Activated naive CD4-positive, alpha-beta T cell treated with anti-CD3 and anti-CD28 coated beads for 36 hours (primary cell): ENCODE data around the gene PPP1CB. TPM values are rescaled to one million over a fixed set of nuclear protein-coding genes. Genes with fewer than 3 reads are reported as not detected.

Experiments
- CTCF ChIA-PET: fragments of 350-600 bp; sonication (Branson Sonifier 250); formaldehyde crosslinking; loops from one replicate; lab custom pipeline; 2021; ENCODE audit warnings: antibody characterized with exemption; lab: Charles Lee
- DNase-seq: peaks from one replicate; pipeline ENCODE4 v3.0.0-alpha.2; 2020
- H3K27ac Mint-ChIP-seq: one replicate; pipeline ENCODE4 v1.8.0; 2021; ENCODE audit warnings: mild to moderate bottlenecking, mixed read lengths
- H3K27me3 Mint-ChIP-seq: one replicate; pipeline ENCODE4 v1.8.0; 2021; ENCODE audit warnings: low read depth, mixed read lengths
- H3K36me3 Mint-ChIP-seq: one replicate; pipeline ENCODE4 v1.8.0; 2021; ENCODE audit warnings: low read depth, mixed read lengths
- H3K4me1 Mint-ChIP-seq: one replicate; pipeline ENCODE4 v1.8.0; 2021; ENCODE audit warnings: low read depth, mixed read lengths
- H3K4me3 Mint-ChIP-seq: one replicate; pipeline ENCODE4 v1.8.0; 2021; ENCODE audit warnings: mild to moderate bottlenecking, moderate library complexity, mixed read lengths
- H3K9me3 Mint-ChIP-seq: one replicate; pipeline ENCODE4 v1.8.0; 2021; ENCODE audit warnings: mixed read lengths
- intact Hi-C: fragments of 100-400 bp; cut with micrococcal nuclease; formaldehyde crosslinking; loops from one replicate; pipeline ENCODE4 v1.15.1; 2023
- total RNA-seq, 2 experiments: library from RNA; stranded (reverse); gene quantifications; one replicate each; pipeline ENCODE4 v1.2.3, GENCODE V29; 2021

PPP1CB gene
- total RNA-seq, 2 experiments from 2014 or later = 235 to 239 TPM

GRCh38 chr2:28746429-28747111, 5.1 kb upstream of the PPP1CB start:
- intact Hi-C loops = no loop called here
- no peak overlapping the region for H3K27ac Mint-ChIP-seq
- H3K9me3 Mint-ChIP-seq = no peaks in the 10 kb centered on the region
- H3K36me3 Mint-ChIP-seq = peaks cover 2% of the 10 kb centered on the region
- H3K4me3 Mint-ChIP-seq = no peak overlapping the region
- CTCF ChIA-PET = interaction anchor here (0.7 to 6.5 kb wide), 2 partner anchors 37 to 152 kb away, joined by 4 to 49 read pairs; no protein-coding TSS in a partner anchor
- H3K27me3 Mint-ChIP-seq = no peaks in the 10 kb centered on the region
- no peak for DNase-seq
- H3K4me1 Mint-ChIP-seq = peaks cover 30% of the 10 kb centered on the region

GRCh38 chr2:28747714-28748113, 3.9 kb upstream of the PPP1CB start:
- Mint-ChIP-seq H3K9me3 (no peaks in the 10 kb centered on the region), H3K4me3 (peak overlapping the region; percentile 25), H3K27me3 (no peaks in the 10 kb centered on the region), H3K36me3 (peaks cover 6% of the 10 kb centered on the region), H3K4me1 (peaks cover 30% of the 10 kb centered on the region), H3K27ac (peak overlapping the region; percentile 86)
- DNase-seq = peak; percentile 45
- intact Hi-C loops = no loop called here
- CTCF ChIA-PET = interaction anchor here (0.9 to 6.5 kb wide), 3 partner anchors 25 to 181 kb away, joined by 3 to 49 read pairs (median 3); no protein-coding TSS in a partner anchor

GRCh38 chr2:28748176-28748575, 3.5 kb upstream of the PPP1CB start:
- DNase-seq = peak; percentile 15
- peak overlapping the region; percentile 86 for H3K27ac Mint-ChIP-seq
- CTCF ChIA-PET = interaction anchor here (0.9 to 6.5 kb wide), 3 partner anchors 26 to 182 kb away, joined by 3 to 49 read pairs (median 3); no protein-coding TSS in a partner anchor
- no peaks in the 10 kb centered on the region for H3K9me3 Mint-ChIP-seq
- peak overlapping the region; percentile 25 for H3K4me3 Mint-ChIP-seq
- H3K27me3 Mint-ChIP-seq = no peaks in the 10 kb centered on the region
- peaks cover 30% of the 10 kb centered on the region for H3K4me1 Mint-ChIP-seq
- peaks cover 10% of the 10 kb centered on the region for H3K36me3 Mint-ChIP-seq
- intact Hi-C loops = no loop called here

GRCh38 chr2:28748941-28749340, 2.7 kb upstream of the PPP1CB start:
- peaks cover 11% of the 10 kb centered on the region for H3K36me3 Mint-ChIP-seq
- CTCF ChIA-PET = interaction anchor here (2.2 to 6.5 kb wide), 2 partner anchors 133 to 155 kb away, joined by 6 to 49 read pairs; no protein-coding TSS in a partner anchor
- no peaks in the 10 kb centered on the region for H3K27me3 Mint-ChIP-seq
- peak overlapping the region; percentile 95 for H3K27ac Mint-ChIP-seq
- no peaks in the 10 kb centered on the region for H3K9me3 Mint-ChIP-seq
- peaks cover 30% of the 10 kb centered on the region for H3K4me1 Mint-ChIP-seq
- intact Hi-C loops = no loop called here
- H3K4me3 Mint-ChIP-seq = no peak overlapping the region
- DNase-seq = no peak

DNA sequence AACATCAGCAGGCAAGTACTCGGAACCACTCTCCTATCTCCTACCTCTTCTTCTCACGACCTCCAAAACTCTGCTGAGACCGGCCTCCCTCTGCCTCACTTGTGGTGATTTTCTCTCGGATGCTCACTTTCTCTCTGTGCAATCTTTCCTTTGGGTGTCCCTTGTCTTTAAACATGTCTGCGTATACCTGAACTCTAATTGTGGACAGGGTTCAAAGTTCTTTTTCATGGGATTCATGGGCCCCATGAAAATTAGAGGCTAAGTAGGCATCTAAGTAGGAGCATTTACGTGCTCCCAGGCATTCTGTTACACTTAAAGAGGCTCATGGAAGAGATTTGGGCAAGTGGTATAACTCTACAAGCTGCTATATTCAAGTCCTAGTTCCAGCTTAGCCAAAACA, 2.1 kb upstream of the PPP1CB start:
- intact Hi-C loops = no loop called here

DNA sequence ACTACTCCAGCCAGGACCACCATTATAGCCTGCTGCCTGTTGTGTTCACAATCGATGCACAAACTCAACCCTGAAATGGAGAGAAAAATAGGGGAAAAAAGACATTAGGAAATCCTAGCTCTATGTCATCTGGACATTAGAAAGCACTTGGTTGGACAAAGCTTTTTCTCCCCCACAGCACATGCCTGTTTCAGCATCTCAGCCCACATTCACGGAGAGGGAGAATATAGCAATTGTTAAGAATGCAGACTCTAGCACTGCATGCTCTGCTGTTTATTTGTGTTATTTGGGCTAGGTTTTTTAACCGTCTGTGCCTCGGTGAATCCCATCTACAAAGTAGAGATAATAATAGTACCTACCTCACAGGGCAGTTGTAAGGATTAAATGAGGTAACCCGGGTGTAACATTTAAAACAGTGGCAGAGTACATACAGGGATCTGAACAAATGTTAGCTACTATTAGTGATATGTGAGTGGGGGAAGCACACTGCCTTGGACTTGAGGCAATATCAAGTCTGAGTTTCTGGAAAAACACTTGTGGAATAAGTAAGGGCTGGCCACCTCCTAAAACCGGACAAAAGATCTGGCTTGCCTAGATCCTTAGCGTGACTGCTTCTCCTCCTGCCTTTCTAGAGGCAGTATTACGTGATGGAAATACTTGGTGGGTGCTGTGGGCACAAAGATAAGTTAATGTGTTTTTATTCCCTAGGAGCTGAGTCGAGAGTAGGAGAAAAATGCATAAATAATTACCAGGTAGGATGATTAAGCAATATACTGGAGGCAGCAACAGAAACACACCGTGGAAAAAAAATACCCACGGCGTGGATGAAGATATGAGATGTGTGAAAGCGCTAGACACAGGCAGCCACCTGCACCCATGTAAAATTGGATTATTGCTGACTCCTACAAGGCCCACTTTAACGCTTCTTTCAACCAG, 1.0 kb upstream of the PPP1CB start:
- H3K4me1 Mint-ChIP-seq = peaks cover 44% of the 10 kb centered on the region
- H3K36me3 Mint-ChIP-seq = peaks cover 11% of the 10 kb centered on the region
- DNase-seq = peak; percentile 51
- H3K4me3 Mint-ChIP-seq = peak overlapping the region; percentile 91
- CTCF ChIA-PET = interaction anchor here (1.4 to 6.5 kb wide), 3 partner anchors 12 to 156 kb away, joined by 3 to 49 read pairs (median 6); no protein-coding TSS in a partner anchor
- H3K27me3 Mint-ChIP-seq = no peaks in the 10 kb centered on the region
- H3K27ac Mint-ChIP-seq = peak overlapping the region; percentile 95
- intact Hi-C loops = loop anchor here (1.0 to 5.0 kb wide), 10 partner anchors 36 to 1397 kb away; partner anchors contain the start of genes FOSL2, SPDYA, TRMT61B and WDR43
- H3K9me3 Mint-ChIP-seq = no peaks in the 10 kb centered on the region

More for the DNA sequence above, 2.1 kb upstream of the PPP1CB start:
- Mint-ChIP-seq H3K27me3 (no peaks in the 10 kb centered on the region), H3K36me3 (peaks cover 11% of the 10 kb centered on the region), H3K9me3 (no peaks in the 10 kb centered on the region), H3K27ac (peak overlapping the region; percentile 95), H3K4me1 (peaks cover 33% of the 10 kb centered on the region), H3K4me3 (no peak overlapping the region)
- DNase-seq = no peak
- CTCF ChIA-PET = interaction anchor here (2.2 to 6.5 kb wide), 2 partner anchors 134 to 155 kb away, joined by 6 to 49 read pairs; no protein-coding TSS in a partner anchor

DNA sequence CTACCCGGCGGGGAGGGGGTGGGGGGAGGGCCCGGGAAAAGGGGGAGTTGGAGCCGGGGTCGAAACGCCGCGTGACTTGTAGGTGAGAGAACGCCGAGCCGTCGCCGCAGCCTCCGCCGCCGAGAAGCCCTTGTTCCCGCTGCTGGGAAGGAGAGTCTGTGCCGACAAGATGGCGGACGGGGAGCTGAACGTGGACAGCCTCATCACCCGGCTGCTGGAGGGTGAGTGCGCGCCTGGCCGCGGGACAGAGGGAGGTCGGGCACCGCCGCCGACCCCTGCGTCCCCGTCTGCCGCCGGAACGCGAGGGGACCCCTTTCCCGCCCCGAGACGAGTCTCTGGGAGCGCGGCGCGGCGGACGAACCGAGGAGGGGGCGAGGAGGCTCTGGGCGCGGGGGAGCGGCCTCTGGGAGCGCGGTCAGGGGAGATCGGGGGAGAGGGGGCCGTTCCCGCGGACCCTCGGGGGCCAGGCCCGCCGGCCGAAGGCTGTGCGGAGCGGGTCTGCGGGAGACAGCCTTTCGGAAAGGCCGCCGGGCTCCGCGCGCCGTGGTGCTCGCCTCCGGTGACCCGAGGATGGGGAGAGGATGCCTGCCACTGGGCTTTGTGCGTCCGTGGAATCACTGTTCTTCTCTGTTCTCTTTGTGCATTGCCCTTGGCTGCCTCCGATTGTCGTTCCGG, 463 bp downstream of the PPP1CB start:
- DNase-seq = peak; percentile 35
- peak overlapping the region; percentile 91 for H3K4me3 Mint-ChIP-seq
- no peaks in the 10 kb centered on the region for H3K9me3 Mint-ChIP-seq
- H3K36me3 Mint-ChIP-seq = peaks cover 11% of the 10 kb centered on the region
- H3K4me1 Mint-ChIP-seq = peaks cover 57% of the 10 kb centered on the region
- intact Hi-C loops = loop anchor here (1.0 to 5.0 kb wide), 10 partner anchors 37 to 1395 kb away; partner anchors contain the start of genes FOSL2, SPDYA, TRMT61B and WDR43
- CTCF ChIA-PET = interaction anchor here (0.6 to 6.5 kb wide), 4 partner anchors 10 to 158 kb away, joined by 3 to 49 read pairs (median 4); no protein-coding TSS in a partner anchor
- H3K27me3 Mint-ChIP-seq = no peaks in the 10 kb centered on the region
- H3K27ac Mint-ChIP-seq = peak overlapping the region; percentile 95

GRCh38 chr2:28752631-28753376, 1.2 kb downstream of the PPP1CB start:
- CTCF ChIA-PET = interaction anchor here (1.0 to 6.5 kb wide), 3 partner anchors 115 to 159 kb away, joined by 3 to 49 read pairs (median 23); no protein-coding TSS in a partner anchor
- H3K36me3 Mint-ChIP-seq = peaks cover 13% of the 10 kb centered on the region

GRCh38 chr2:28754321-28754720, 2.7 kb downstream of the PPP1CB start:
- peak overlapping the region; percentile 34 for H3K4me3 Mint-ChIP-seq
- no peaks in the 10 kb centered on the region for H3K27me3 Mint-ChIP-seq
- no peak overlapping the region for H3K27ac Mint-ChIP-seq
- DNase-seq = no peak
- CTCF ChIA-PET = interaction anchor here (0.5 to 2.7 kb wide), 5 partner anchors 66 to 188 kb away, joined by 3 to 23 read pairs (median 3); no protein-coding TSS in a partner anchor
- intact Hi-C loops = loop anchor here (5.0 kb wide), 1 partner anchor 1393 kb away; the partner anchor contains the start of gene YPEL5
- H3K4me1 Mint-ChIP-seq = peaks cover 57% of the 10 kb centered on the region
- H3K9me3 Mint-ChIP-seq = no peaks in the 10 kb centered on the region
- peaks cover 13% of the 10 kb centered on the region for H3K36me3 Mint-ChIP-seq

More at GRCh38 chr2:28752631-28753376, 1.2 kb downstream of the PPP1CB start:
- DNase-seq = no peak
- intact Hi-C loops = loop anchor here (1.0 to 5.0 kb wide), 3 partner anchors 159 to 1394 kb away; partner anchors contain the start of gene YPEL5
- H3K27ac Mint-ChIP-seq = peak overlapping the region; percentile 95
- no peaks in the 10 kb centered on the region for H3K9me3 Mint-ChIP-seq
- H3K27me3 Mint-ChIP-seq = no peaks in the 10 kb centered on the region
- H3K4me3 Mint-ChIP-seq = peak overlapping the region; percentile 91
- peaks cover 60% of the 10 kb centered on the region for H3K4me1 Mint-ChIP-seq

DNA sequence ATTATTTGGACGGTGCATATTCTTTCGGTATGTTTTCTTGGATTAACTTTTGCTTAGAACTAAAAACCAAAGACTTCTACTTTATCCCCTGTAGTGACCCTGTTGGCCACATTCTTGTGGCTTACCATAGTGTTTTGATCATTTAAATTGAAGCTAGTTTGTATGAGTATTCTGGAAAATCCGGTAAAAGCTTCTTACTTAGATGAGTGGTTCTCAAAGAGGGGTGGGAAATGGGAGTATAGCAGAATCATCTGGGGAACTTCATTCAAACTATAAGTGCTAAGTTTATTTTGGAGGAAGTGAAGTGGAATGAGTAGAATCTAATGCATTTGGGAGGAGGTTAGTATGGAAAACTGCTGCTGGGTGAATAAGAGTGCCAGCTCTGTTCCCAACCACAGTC, 3.8 kb downstream of the PPP1CB start:
- Mint-ChIP-seq H3K36me3 (peaks cover 15% of the 10 kb centered on the region), H3K4me1 (peaks cover 51% of the 10 kb centered on the region), H3K4me3 (no peak overlapping the region), H3K27me3 (no peaks in the 10 kb centered on the region), H3K27ac (peak overlapping the region; percentile 4), H3K9me3 (no peaks in the 10 kb centered on the region)
- no peak for DNase-seq
- intact Hi-C loops = no loop called here
- CTCF ChIA-PET = interaction anchor here (2.4 to 2.7 kb wide), 2 partner anchors 161 to 189 kb away, joined by 6 to 23 read pairs; no protein-coding TSS in a partner anchor
